ENCODE measurements around the gene SCFD2.
"Not testable (repeated sequence)": the region's sequence is repeated elsewhere in the genome, so short reads cannot be mapped to it uniquely, and the experiment has no call there.

- TF ChIP-seq ZNF274 (IDR thresholded peaks at IDR 0.05; ENCODE audit: low read depth, low read length); YY1 (IDR thresholded peaks at IDR 0.05; ENCODE audit: insufficient read depth, insufficient read length); SUZ12 (IDR thresholded peaks at IDR 0.05; ENCODE audit: extremely low read depth, insufficient read depth, insufficient read length): not testable (repeated sequence)
These were observed 43.6 kb upstream of the SCFD2 start for GRCh38 chr4:53409479-53409878.
